Trophoblast cell (in vitro differentiated cells and primary cell): ENCODE measurements around the gene PRKCE.
A peak's percentile ranks its signal among the peaks of the same experiment; 100 is the strongest.

ENCODE experiments used
- DNase-seq, 2 donors: peaks; one replicate each; pipeline ENCODE4 v3.0.0-alpha.2; 2016
- H2AFZ ChIP-seq: 2 replicates; pipeline ENCODE4 v1.6.1; 2013; ENCODE audit warnings: low read length, moderate library complexity, mild to moderate bottlenecking; ENCODE audit not compliant: insufficient read depth, poor library complexity
- H2AK5ac ChIP-seq: 2 replicates; pipeline ENCODE4 v1.6.1; 2013; ENCODE audit warnings: mild to moderate bottlenecking, low read length
- H2BK120ac ChIP-seq: 2 replicates; pipeline ENCODE4 v1.6.1; 2013; ENCODE audit warnings: low read length, mild to moderate bottlenecking, moderate library complexity; ENCODE audit not compliant: insufficient read depth, poor library complexity
- H2BK12ac ChIP-seq: 2 replicates; pipeline ENCODE4 v1.6.1; 2013; ENCODE audit warnings: mild to moderate bottlenecking, low read length, moderate library complexity
- H2BK5ac ChIP-seq: 2 replicates; pipeline ENCODE4 v1.6.1; 2013; ENCODE audit warnings: low read length, low read depth, moderate library complexity, mild to moderate bottlenecking; ENCODE audit not compliant: poor library complexity
- H3K14ac ChIP-seq: 2 replicates; pipeline ENCODE4 v1.6.1; 2013; ENCODE audit warnings: mild to moderate bottlenecking, low read length
- H3K18ac ChIP-seq: 2 replicates; pipeline ENCODE4 v1.6.1; 2013; ENCODE audit warnings: mild to moderate bottlenecking, low read length
- H3K23ac ChIP-seq: 2 replicates; pipeline ENCODE4 v1.6.1; 2013; ENCODE audit warnings: low read length
- H3K27ac ChIP-seq: 2 replicates; pipeline ENCODE4 v1.5.1; 2013; ENCODE audit warnings: low read depth, mild to moderate bottlenecking, inconsistent platforms, low read length, moderate library complexity
- H3K27me3 ChIP-seq: 2 replicates; pipeline ENCODE4 v1.6.1; 2013; ENCODE audit warnings: inconsistent platforms, mild to moderate bottlenecking, low read length, moderate library complexity; ENCODE audit not compliant: insufficient read depth
- H3K36me3 ChIP-seq, 2 experiments: 1 replicate in 1 of 2; 2 replicates in 1 of 2; pipeline ENCODE4 v1.6.1; 2013; ENCODE audit warnings: low read length in 2 of 2, mild to moderate bottlenecking in 2 of 2, moderate library complexity in 1 of 2; ENCODE audit not compliant: insufficient read depth in 2 of 2, control insufficient read depth in 1 of 2
- H3K4ac ChIP-seq: 2 replicates; pipeline ENCODE4 v1.6.1; 2013; ENCODE audit warnings: low read depth, mild to moderate bottlenecking, low read length, moderate library complexity
- H3K4me1 ChIP-seq, 2 experiments: 1 replicate in 1 of 2; 2 replicates in 1 of 2; pipeline ENCODE4 v1.6.1; 2013; ENCODE audit warnings: low read length in 2 of 2, mild to moderate bottlenecking in 2 of 2, moderate library complexity in 1 of 2; ENCODE audit not compliant: insufficient read depth in 2 of 2, control insufficient read depth in 1 of 2
- H3K4me2 ChIP-seq: 2 replicates; pipeline ENCODE4 v1.6.1; 2013; ENCODE audit warnings: inconsistent platforms, mild to moderate bottlenecking, low read length, moderate library complexity
- H3K4me3 ChIP-seq: 2 replicates; pipeline ENCODE4 v1.5.1; 2013; ENCODE audit warnings: mild to moderate bottlenecking, low read depth, low read length, inconsistent platforms
- H3K79me1 ChIP-seq: one replicate; pipeline ENCODE4 v1.6.1; 2013; ENCODE audit warnings: low read length
- H3K79me2 ChIP-seq: 2 replicates; pipeline ENCODE4 v1.6.1; 2013; ENCODE audit warnings: low read length, mild to moderate bottlenecking; ENCODE audit not compliant: control insufficient read depth, insufficient read depth, poor library complexity
- H3K9ac ChIP-seq: 2 replicates; pipeline ENCODE4 v1.6.1; 2013; ENCODE audit warnings: mild to moderate bottlenecking, low read length
- H3K9me3 ChIP-seq: 2 replicates; pipeline ENCODE4 v1.6.1; 2013; ENCODE audit warnings: low read depth, mild to moderate bottlenecking, control low read depth, inconsistent platforms, low read length; ENCODE audit not compliant: insufficient read depth
- H4K12ac ChIP-seq: 2 replicates; pipeline ENCODE4 v1.6.1; 2013; ENCODE audit warnings: low read depth, mild to moderate bottlenecking, low read length, moderate library complexity
- H4K8ac ChIP-seq: 2 replicates; pipeline ENCODE4 v1.6.1; 2013; ENCODE audit warnings: low read depth, mild to moderate bottlenecking, low read length, moderate library complexity
- H4K91ac ChIP-seq: one replicate; pipeline ENCODE4 v1.6.1; 2013; ENCODE audit warnings: low read depth, mild to moderate bottlenecking, low read length, moderate library complexity
- WGBS: extraction: QIAGEN DNeasy Blood & Tissue Kit; methylation state at CpG from one replicate; pipeline ENCODE4 v1.1.7; 2013; ENCODE audit warnings: missing lambda C conversion rate; ENCODE audit not compliant: insufficient read length, insufficient coverage; ENCODE audit errors: extremely low coverage; 5-methylcytosine and 5-hydroxymethylcytosine counted together

Gene PRKCE

GRCh38 chr2:46050027-46050426 is 398.6 kb downstream of the PRKCE start:
- Histone ChIP-seq H3K23ac (no peak overlapping the region), H3K14ac (no peak overlapping the region)

DNA sequence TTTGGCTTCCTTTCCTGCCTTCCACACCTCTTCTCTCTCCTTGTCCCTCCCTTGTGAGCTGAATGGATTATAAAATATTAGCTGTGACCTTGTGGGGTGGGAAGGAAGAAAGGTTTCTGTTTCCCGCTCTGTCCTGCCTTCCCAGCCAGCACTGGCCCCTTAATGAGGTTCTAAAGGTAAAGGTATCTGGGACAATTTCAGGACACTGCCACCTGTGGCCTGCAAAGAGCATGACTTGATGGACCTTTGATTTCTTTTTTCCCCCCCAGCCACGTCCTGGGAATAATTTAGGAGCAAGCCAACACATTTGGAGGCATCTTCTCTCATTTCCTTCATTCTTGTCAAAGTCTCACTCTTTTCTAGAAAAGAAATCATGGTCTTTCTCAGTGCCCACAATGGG is 399.0 kb downstream of the PRKCE start:
- H3K4me1 ChIP-seq, result peaks cover 8 to 10% of the 10 kb centered on the region in 2 experiments
- H3K4ac ChIP-seq, result no peak overlapping the region
- WGBS, result no CpG with 5 or more reads among the region's 2 CpGs
- H2BK120ac ChIP-seq, result no peak overlapping the region
- H3K23ac ChIP-seq, result no peak overlapping the region
- no peak overlapping the region for H2BK5ac ChIP-seq
- H3K9me3 ChIP-seq, result peaks cover 3% of the 10 kb centered on the region
- H3K27me3 ChIP-seq, result no peaks in the 10 kb centered on the region
- H3K79me1 ChIP-seq, result peaks cover 3% of the 10 kb centered on the region
- no peak overlapping the region for H3K4me2 ChIP-seq
- no peaks in the 10 kb centered on the region for H3K79me2 ChIP-seq
- H3K18ac ChIP-seq, result no peak overlapping the region
- H3K14ac ChIP-seq, result no peak overlapping the region
- no peak overlapping the region for H4K91ac ChIP-seq
- H2BK12ac ChIP-seq, result no peak overlapping the region
- peak in 1 of 2 donors; percentile 10 for DNase-seq
- no peak overlapping the region for H4K8ac ChIP-seq
- H2AK5ac ChIP-seq, result no peak overlapping the region
- no peak overlapping the region for H3K9ac ChIP-seq
- H4K12ac ChIP-seq, result no peak overlapping the region
- H3K27ac ChIP-seq, result no peak overlapping the region
- no peak overlapping the region for H3K4me3 ChIP-seq
- H3K36me3 ChIP-seq, result no peaks in the 10 kb centered on the region
- H2AFZ ChIP-seq, result no peak overlapping the region

More at GRCh38 chr2:46050027-46050426, 398.6 kb downstream of the PRKCE start:
- no peak overlapping the region for H4K8ac ChIP-seq
- no peaks in the 10 kb centered on the region for H3K36me3 ChIP-seq
- no peak overlapping the region for H3K4me3 ChIP-seq
- H2AK5ac ChIP-seq, result no peak overlapping the region
- peaks cover under 1% of the 10 kb centered on the region for H3K9me3 ChIP-seq
- no peak overlapping the region for H2BK5ac ChIP-seq
- no peaks in the 10 kb centered on the region for H3K27me3 ChIP-seq
- no peak overlapping the region for H4K91ac ChIP-seq
- H2AFZ ChIP-seq, result no peak overlapping the region
- no peak overlapping the region for H3K9ac ChIP-seq
- H3K18ac ChIP-seq, result no peak overlapping the region
- no peak overlapping the region for H2BK120ac ChIP-seq
- H3K79me1 ChIP-seq, result peaks cover 3% of the 10 kb centered on the region
- no peaks in the 10 kb centered on the region for H3K79me2 ChIP-seq
- peaks cover 9 to 12% of the 10 kb centered on the region in 2 experiments for H3K4me1 ChIP-seq
- no peak overlapping the region for H3K4ac ChIP-seq
- no peak for DNase-seq
- H3K4me2 ChIP-seq, result no peak overlapping the region
- H2BK12ac ChIP-seq, result no peak overlapping the region
- no peak overlapping the region for H4K12ac ChIP-seq
- H3K27ac ChIP-seq, result no peak overlapping the region
- WGBS, result no CpG with 5 or more reads among the region's 8 CpGs

GRCh38 chr2:46051085-46051484 is 399.6 kb downstream of the PRKCE start:
- H3K9me3 ChIP-seq, result peaks cover 3% of the 10 kb centered on the region
- H2AFZ ChIP-seq, result no peak overlapping the region
- no peak overlapping the region for H4K91ac ChIP-seq
- no peak overlapping the region for H3K4ac ChIP-seq
- no peaks in the 10 kb centered on the region for H3K27me3 ChIP-seq
- H3K18ac ChIP-seq, result no peak overlapping the region
- H4K12ac ChIP-seq, result no peak overlapping the region
- H3K23ac ChIP-seq, result no peak overlapping the region
- no peak for DNase-seq
- WGBS, result no CpG with 5 or more reads among the region's 1 CpG
- peaks cover 2% of the 10 kb centered on the region for H3K79me1 ChIP-seq
- H3K4me2 ChIP-seq, result no peak overlapping the region
- H2AK5ac ChIP-seq, result no peak overlapping the region
- H3K9ac ChIP-seq, result no peak overlapping the region
- H2BK5ac ChIP-seq, result no peak overlapping the region
- no peaks in the 10 kb centered on the region for H3K79me2 ChIP-seq
- no peak overlapping the region for H4K8ac ChIP-seq
- no peak overlapping the region for H3K4me3 ChIP-seq
- no peak overlapping the region for H2BK120ac ChIP-seq
- H3K27ac ChIP-seq, result no peak overlapping the region
- no peaks in the 10 kb centered on the region for H3K36me3 ChIP-seq
- H2BK12ac ChIP-seq, result no peak overlapping the region
- peaks cover 3 to 6% of the 10 kb centered on the region in 2 experiments for H3K4me1 ChIP-seq
- H3K14ac ChIP-seq, result peak overlapping the region; percentile 22

DNA sequence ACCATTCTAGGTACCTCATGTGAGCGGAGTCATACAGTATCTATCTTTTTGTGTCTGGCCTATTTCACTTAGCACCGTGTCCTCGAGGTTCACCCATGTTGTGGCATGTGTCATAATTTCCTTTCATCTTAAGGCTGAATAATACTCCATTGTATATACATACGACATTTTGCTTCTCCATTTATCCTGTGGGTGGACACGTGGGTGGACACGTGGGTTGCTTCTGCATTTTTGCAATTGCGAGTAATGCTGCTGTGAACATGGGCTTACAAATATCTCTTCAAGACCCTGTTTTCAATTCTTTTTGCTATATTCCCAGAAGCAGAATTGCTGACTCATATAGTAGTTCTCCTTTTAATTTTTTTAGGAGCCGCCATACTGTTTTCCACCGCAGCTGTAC is 402.1 kb downstream of the PRKCE start:
- DNase-seq, result no peak
- WGBS, result no CpG with 5 or more reads among the region's 9 CpGs

More for the DNA sequence above, 402.1 kb downstream of the PRKCE start:
- H3K9me3 ChIP-seq, result peaks cover 3% of the 10 kb centered on the region
- H3K14ac ChIP-seq, result no peak overlapping the region
- H2AFZ ChIP-seq, result no peak overlapping the region
- peaks cover 2% of the 10 kb centered on the region for H3K79me1 ChIP-seq
- no peak overlapping the region for H3K4me2 ChIP-seq
- H3K36me3 ChIP-seq, result no peaks in the 10 kb centered on the region
- H3K4me3 ChIP-seq, result no peak overlapping the region
- no peak overlapping the region for H3K9ac ChIP-seq
- no peak overlapping the region for H3K4ac ChIP-seq
- H3K27me3 ChIP-seq, result no peaks in the 10 kb centered on the region
- no peak overlapping the region for H2BK120ac ChIP-seq
- no peak overlapping the region for H4K8ac ChIP-seq
- no peak overlapping the region for H3K18ac ChIP-seq
- H4K12ac ChIP-seq, result no peak overlapping the region
- H3K27ac ChIP-seq, result no peak overlapping the region
- H3K79me2 ChIP-seq, result no peaks in the 10 kb centered on the region
- no peak overlapping the region for H2BK5ac ChIP-seq
- H3K23ac ChIP-seq, result no peak overlapping the region
- no peaks in the 10 kb centered on the region for H3K4me1 ChIP-seq
- H2BK12ac ChIP-seq, result no peak overlapping the region
- no peak overlapping the region for H2AK5ac ChIP-seq
- no peak overlapping the region for H4K91ac ChIP-seq
